Mesenchymal stem cell (in vitro differentiated cells and primary cell): ENCODE measurements around the gene SYNJ1.
"Not testable (repeated sequence)": the region's sequence is repeated elsewhere in the genome, so short reads cannot be mapped to it uniquely, and the experiment has no call there.

Experiments used
- DNase-seq: peaks from one replicate; pipeline ENCODE4 v3.0.0-alpha.2; 2013
- H2AFZ ChIP-seq: one replicate; pipeline ENCODE4 v1.6.1; 2013; ENCODE audit warnings: low read depth, mild to moderate bottlenecking, control low read depth, inconsistent platforms, low read length, moderate library complexity
- H2AK5ac ChIP-seq: 2 replicates; pipeline ENCODE4 v1.6.1; 2013; ENCODE audit warnings: low read length, moderate library complexity, mild to moderate bottlenecking, inconsistent platforms; ENCODE audit not compliant: severe bottlenecking
- H2BK120ac ChIP-seq: one replicate; pipeline ENCODE4 v1.6.1; 2013; ENCODE audit warnings: low read depth, mild to moderate bottlenecking, inconsistent platforms, low read length, moderate library complexity
- H2BK12ac ChIP-seq, 2 experiments: one replicate each; pipeline ENCODE4 v1.6.1; 2013; ENCODE audit warnings: inconsistent platforms in 2 of 2, low read length in 2 of 2, mild to moderate bottlenecking in 2 of 2, moderate library complexity in 2 of 2, control low read depth in 1 of 2
- H2BK15ac ChIP-seq: one replicate; pipeline ENCODE4 v1.6.1; 2013; ENCODE audit warnings: mild to moderate bottlenecking, low read depth, inconsistent platforms; ENCODE audit not compliant: poor library complexity, severe bottlenecking
- H2BK5ac ChIP-seq: 2 replicates; pipeline ENCODE4 v1.6.1; 2013; ENCODE audit warnings: low read depth, mild to moderate bottlenecking, low read length, control low read depth, inconsistent platforms; ENCODE audit not compliant: poor library complexity, severe bottlenecking
- H3K14ac ChIP-seq, 2 experiments: one replicate each; pipeline ENCODE4 v1.6.1; 2013; ENCODE audit warnings: inconsistent platforms in 2 of 2, low read length in 2 of 2, control low read depth in 1 of 2, mild to moderate bottlenecking in 1 of 2, moderate library complexity in 1 of 2
- H3K18ac ChIP-seq, 2 experiments: one replicate each; pipeline ENCODE4 v1.6.1; 2013; ENCODE audit warnings: inconsistent platforms in 2 of 2, low read length in 2 of 2, control low read depth in 1 of 2, low read depth in 1 of 2, mild to moderate bottlenecking in 1 of 2
- H3K23ac ChIP-seq, 2 experiments: one replicate each; pipeline ENCODE4 v1.6.1; 2013; ENCODE audit warnings: inconsistent platforms in 2 of 2, low read length in 2 of 2, mild to moderate bottlenecking in 2 of 2, moderate library complexity in 2 of 2, control low read depth in 1 of 2
- H3K27ac ChIP-seq: 2 replicates; pipeline ENCODE4 v1.5.1; 2013; ENCODE audit warnings: mild to moderate bottlenecking, moderate library complexity, low read length, control low read depth, inconsistent platforms; ENCODE audit not compliant: poor library complexity, severe bottlenecking
- H3K27me3 ChIP-seq, 2 experiments: 2 replicates each; pipeline versions ENCODE4 v1.6.1 to v1.7.0; 2013; ENCODE audit warnings: low read length in 2 of 2, mild to moderate bottlenecking in 2 of 2, moderate library complexity in 2 of 2, control low read depth in 1 of 2, inconsistent platforms in 1 of 2; ENCODE audit not compliant: control insufficient read depth in 1 of 2, insufficient read depth in 1 of 2
- H3K36me3 ChIP-seq, 2 experiments: 2 replicates each; pipeline versions ENCODE4 v1.6.1 to v1.7.0; 2013; ENCODE audit warnings: low read length in 2 of 2, control low read depth in 1 of 2, inconsistent platforms in 1 of 2, low read depth in 1 of 2, mild to moderate bottlenecking in 1 of 2; ENCODE audit not compliant: insufficient read depth in 2 of 2, control insufficient read depth in 1 of 2
- H3K4ac ChIP-seq, 2 experiments: one replicate each; pipeline ENCODE4 v1.6.1; 2013; ENCODE audit warnings: inconsistent platforms in 2 of 2, low read length in 2 of 2, mild to moderate bottlenecking in 2 of 2, moderate library complexity in 2 of 2, control low read depth in 1 of 2, low read depth in 1 of 2
- H3K4me1 ChIP-seq: 2 replicates; pipeline ENCODE4 v1.6.1; 2013; ENCODE audit warnings: low read depth, low read length, control low read depth; ENCODE audit not compliant: control insufficient read depth, insufficient read depth
- H3K4me2 ChIP-seq: 2 replicates; pipeline ENCODE4 v1.6.1; 2013; ENCODE audit warnings: low read length, mild to moderate bottlenecking, inconsistent platforms; ENCODE audit not compliant: poor library complexity, severe bottlenecking
- H3K4me3 ChIP-seq, 2 experiments: 2 replicates each; pipeline versions ENCODE4 v1.5.1 to v1.7.0; 2013; ENCODE audit warnings: low read length in 2 of 2, mild to moderate bottlenecking in 2 of 2, control low read depth in 1 of 2, low read depth in 1 of 2; ENCODE audit not compliant: insufficient read depth in 1 of 2
- H3K79me1 ChIP-seq: replicated peaks from 2 replicates; pipeline ENCODE4 v1.6.1; 2013; ENCODE audit warnings: mild to moderate bottlenecking, control low read depth, low read length, inconsistent platforms; ENCODE audit not compliant: poor library complexity, severe bottlenecking
- H3K9ac ChIP-seq: 2 replicates; pipeline ENCODE4 v1.7.0; 2013; ENCODE audit warnings: mild to moderate bottlenecking, low read length, moderate library complexity
- H3K9me3 ChIP-seq: 2 replicates; pipeline ENCODE4 v1.7.0; 2013; ENCODE audit warnings: mild to moderate bottlenecking, low read length; ENCODE audit not compliant: control insufficient read depth
- H4K8ac ChIP-seq: one replicate; pipeline ENCODE4 v1.6.1; 2013; ENCODE audit warnings: inconsistent platforms, mild to moderate bottlenecking, low read length, moderate library complexity
- H4K91ac ChIP-seq: one replicate; pipeline ENCODE4 v1.6.1; 2013; ENCODE audit warnings: mild to moderate bottlenecking, low read length, inconsistent platforms
- WGBS: methylation state at CpG from one replicate; pipeline ENCODE4 v1.1.7; 2013; ENCODE audit warnings: mixed read lengths; 5-methylcytosine and 5-hydroxymethylcytosine counted together

SYNJ1 gene

GRCh38 chr21:32746711-32747110 is 18.9 kb upstream of the SYNJ1 start:
- not testable (repeated sequence) for H2BK15ac ChIP-seq, H2BK120ac ChIP-seq, H3K23ac ChIP-seq, H2AK5ac ChIP-seq, H3K4me1 ChIP-seq, H3K9me3 ChIP-seq, H3K4ac ChIP-seq, H3K4me3 ChIP-seq, H2AFZ ChIP-seq, H3K18ac ChIP-seq, H2BK5ac ChIP-seq, H3K14ac ChIP-seq, H3K27ac ChIP-seq, H2BK12ac ChIP-seq, H3K27me3 ChIP-seq, H4K91ac ChIP-seq, H4K8ac ChIP-seq, H3K9ac ChIP-seq, H3K4me2 ChIP-seq, DNase-seq
- Histone ChIP-seq H3K79me1 (peaks cover 13% of the 10 kb centered on the region), H3K36me3 (peaks cover 7 to 99% of the 10 kb centered on the region in 2 experiments)
- WGBS: 100% methylated on average over 3 of the region's 3 CpGs

GRCh38 chr21:32742396-32742795 is 14.6 kb upstream of the SYNJ1 start:
- Histone ChIP-seq H2BK15ac (no peak overlapping the region), H3K79me1 (peaks cover 25% of the 10 kb centered on the region), H3K18ac (no peak overlapping the region), H3K4ac (no peak overlapping the region), H3K27ac (no peak overlapping the region), H3K9me3 (no peaks in the 10 kb centered on the region), H2AFZ (no peak overlapping the region), H4K91ac (no peak overlapping the region), H2BK120ac (no peak overlapping the region), H3K27me3 (no peaks in the 10 kb centered on the region), H3K36me3 (peaks cover 12 to 95% of the 10 kb centered on the region in 2 experiments), H3K4me1 (no peaks in the 10 kb centered on the region), H2BK5ac (no peak overlapping the region), H3K4me2 (no peak overlapping the region), H3K9ac (no peak overlapping the region), H4K8ac (no peak overlapping the region), H3K4me3 (no peak overlapping the region), H2AK5ac (no peak overlapping the region), H3K23ac (no peak overlapping the region), H2BK12ac (no peak overlapping the region), H3K14ac (no peak overlapping the region)
- 93% methylated on average over 1 of the region's 2 CpGs for WGBS
- no peak for DNase-seq

- Histone ChIP-seq H3K36me3 (peaks cover 12 to 96% of the 10 kb centered on the region in 2 experiments), H4K8ac (no peak overlapping the region), H3K79me1 (peaks cover 19% of the 10 kb centered on the region), H3K9ac (no peak overlapping the region), H3K4ac (no peak overlapping the region), H2BK12ac (no peak overlapping the region), H3K27me3 (no peaks in the 10 kb centered on the region), H2AFZ (no peak overlapping the region), H2AK5ac (no peak overlapping the region), H3K4me1 (no peaks in the 10 kb centered on the region), H2BK15ac (no peak overlapping the region), H3K18ac (no peak overlapping the region), H3K9me3 (no peaks in the 10 kb centered on the region), H3K4me3 (no peak overlapping the region), H3K4me2 (no peak overlapping the region), H3K27ac (no peak overlapping the region), H2BK120ac (no peak overlapping the region), H4K91ac (no peak overlapping the region), H3K23ac (no peak overlapping the region), H2BK5ac (no peak overlapping the region), H3K14ac (no peak overlapping the region)
- WGBS: 91% methylated on average over 3 of the region's 3 CpGs
- no peak for DNase-seq
Observed at GRCh38 chr21:32741336-32741735, 13.5 kb upstream of the SYNJ1 start.

GRCh38 chr21:32739946-32740345 is 12.1 kb upstream of the SYNJ1 start:
- Histone ChIP-seq H3K23ac (no peak overlapping the region), H2BK120ac (no peak overlapping the region), H3K36me3 (peaks cover 12 to 92% of the 10 kb centered on the region in 2 experiments), H3K18ac (no peak overlapping the region), H3K4me1 (no peaks in the 10 kb centered on the region), H3K4me3 (no peak overlapping the region), H3K4me2 (no peak overlapping the region), H3K27ac (no peak overlapping the region), H3K9ac (no peak overlapping the region), H4K91ac (no peak overlapping the region), H2AFZ (no peak overlapping the region), H3K14ac (no peak overlapping the region), H3K79me1 (peaks cover 19% of the 10 kb centered on the region), H4K8ac (no peak overlapping the region), H3K9me3 (no peaks in the 10 kb centered on the region), H3K27me3 (no peaks in the 10 kb centered on the region), H2BK15ac (no peak overlapping the region), H2BK5ac (no peak overlapping the region), H3K4ac (no peak overlapping the region), H2AK5ac (no peak overlapping the region), H2BK12ac (no peak overlapping the region)
- no peak for DNase-seq
- 88% methylated on average over 2 of the region's 2 CpGs for WGBS
